ENCODE measurements around the gene WWOX. TPM values are rescaled to one million over a fixed set of nuclear protein-coding genes. Genes with fewer than 3 reads are reported as not detected.

Gene WWOX
- polyA plus RNA-seq, 1 donor (not counting 4 experiments of a cell fraction or from before 2014, with no cell fraction given) = 5.1 TPM

- DNase-seq (ENCODE audit: low read depth, low spot score) (no peak), FAIRE-seq (no peak)
- Histone ChIP-seq H2AFZ (ENCODE audit: control insufficient read depth, low read length) (no peak overlapping the region), H4K20me1 (ENCODE audit: control insufficient read depth, extremely low read depth, insufficient read depth, low read length) (no peaks in the 10 kb centered on the region), H3K36me3 (ENCODE audit: control insufficient read depth in 2 of 2, extremely low read depth in 1 of 2, insufficient read depth in 2 of 2, low read length in 2 of 2) (no peaks in the 10 kb centered on the region), H3K4me3 (ENCODE audit: control insufficient read depth in 2 of 3, extremely low read depth in 1 of 3, insufficient read depth in 2 of 3, low read depth in 1 of 3, low read length in 3 of 3) (no peak overlapping the region), H3K9ac (ENCODE audit: control insufficient read depth, extremely low read depth, insufficient read depth, low read length) (no peak overlapping the region), H3K4me2 (ENCODE audit: control insufficient read depth, extremely low read depth, insufficient read depth, low read depth, low read length) (no peak overlapping the region), H3K27ac (ENCODE audit: control insufficient read depth, insufficient read depth, low read length) (no peak overlapping the region), H3K4me1 (ENCODE audit: control insufficient read depth, extremely low read depth, insufficient read depth, low read length) (no peaks in the 10 kb centered on the region), H3K9me1 (ENCODE audit: control insufficient read depth, extremely low read depth, insufficient read depth, low read length) (no peaks in the 10 kb centered on the region), H3K27me3 (ENCODE audit: control insufficient read depth, extremely low read depth, insufficient read depth, low read length) (no peaks in the 10 kb centered on the region), H3K79me2 (ENCODE audit: control insufficient read depth, insufficient read depth, low read length) (no peaks in the 10 kb centered on the region), H3K9me3 (ENCODE audit: control insufficient read depth, low read depth, low read length) (no peaks in the 10 kb centered on the region)
- TF ChIP-seq CTCF (optimal IDR thresholded peaks at IDR 0.05 in 1 of 3, IDR thresholded peaks at IDR 0.05 in 1 of 3, conservative IDR thresholded peaks at IDR 0.05 in 1 of 3; ENCODE audit: extremely low read depth in 1 of 3, insufficient read depth in 2 of 3, low read length in 3 of 3) (no peak), EZH2 (IDR thresholded peaks at IDR 0.05; ENCODE audit: low read length) (no peak)
- dilution Hi-C loops (cut with MboI; ENCODE audit: extremely low pct_ligation_motif_present, low sequenced_read_pairs) = no loop called here
These were observed 176.0 kb downstream of the WWOX start for GRCh38 chr16:78275420-78275819.

GRCh38 chr16:78277321-78278055 lies 178.0 kb downstream of the WWOX start:
- no peaks in the 10 kb centered on the region for H3K9me1 ChIP-seq (ENCODE audit: control insufficient read depth, extremely low read depth, insufficient read depth, low read length)
- H3K27me3 ChIP-seq (ENCODE audit: control insufficient read depth, extremely low read depth, insufficient read depth, low read length) = no peaks in the 10 kb centered on the region
- H3K27ac ChIP-seq (ENCODE audit: control insufficient read depth, insufficient read depth, low read length) = no peak overlapping the region
- TF ChIP-seq EZH2 (IDR thresholded peaks at IDR 0.05; ENCODE audit: low read length) (no peak), CTCF (optimal IDR thresholded peaks at IDR 0.05 in 1 of 3, IDR thresholded peaks at IDR 0.05 in 1 of 3, conservative IDR thresholded peaks at IDR 0.05 in 1 of 3; ENCODE audit: extremely low read depth in 1 of 3, insufficient read depth in 2 of 3, low read length in 3 of 3) (no peak)
- H3K79me2 ChIP-seq (ENCODE audit: control insufficient read depth, insufficient read depth, low read length) = no peaks in the 10 kb centered on the region
- no peak overlapping the region for H3K9ac ChIP-seq (ENCODE audit: control insufficient read depth, extremely low read depth, insufficient read depth, low read length)
- H3K4me2 ChIP-seq (ENCODE audit: control insufficient read depth, extremely low read depth, insufficient read depth, low read depth, low read length) = no peak overlapping the region
- dilution Hi-C loops (cut with MboI; ENCODE audit: extremely low pct_ligation_motif_present, low sequenced_read_pairs) = no loop called here
- H3K4me3 ChIP-seq (ENCODE audit: control insufficient read depth in 2 of 3, extremely low read depth in 1 of 3, insufficient read depth in 2 of 3, low read depth in 1 of 3, low read length in 3 of 3) = no peak overlapping the region
- DNase-seq (ENCODE audit: low read depth, low spot score) (no peak), FAIRE-seq (no peak)
- no peak overlapping the region for H2AFZ ChIP-seq (ENCODE audit: control insufficient read depth, low read length)
- H3K9me3 ChIP-seq (ENCODE audit: control insufficient read depth, low read depth, low read length) = no peaks in the 10 kb centered on the region
- no peaks in the 10 kb centered on the region for H3K36me3 ChIP-seq (ENCODE audit: control insufficient read depth in 2 of 2, extremely low read depth in 1 of 2, insufficient read depth in 2 of 2, low read length in 2 of 2)
- no peaks in the 10 kb centered on the region for H4K20me1 ChIP-seq (ENCODE audit: control insufficient read depth, extremely low read depth, insufficient read depth, low read length)
- H3K4me1 ChIP-seq (ENCODE audit: control insufficient read depth, extremely low read depth, insufficient read depth, low read length) = no peaks in the 10 kb centered on the region

Data from keratinocyte (primary cell).